GM19452 (cell line): ENCODE data around the gene DNAJC5.
"Not testable (repeated sequence)": the region's sequence is repeated elsewhere in the genome, so short reads cannot be mapped to it uniquely, and the experiment has no call there.

ENCODE experiments used
- ATAC-seq: cut with Tn5 transposase; IDR thresholded peaks from one replicate; pipeline ENCODE4 v1.9.1; 2021; ENCODE audit not compliant: unreplicated experiment

Gene DNAJC5

DNA sequence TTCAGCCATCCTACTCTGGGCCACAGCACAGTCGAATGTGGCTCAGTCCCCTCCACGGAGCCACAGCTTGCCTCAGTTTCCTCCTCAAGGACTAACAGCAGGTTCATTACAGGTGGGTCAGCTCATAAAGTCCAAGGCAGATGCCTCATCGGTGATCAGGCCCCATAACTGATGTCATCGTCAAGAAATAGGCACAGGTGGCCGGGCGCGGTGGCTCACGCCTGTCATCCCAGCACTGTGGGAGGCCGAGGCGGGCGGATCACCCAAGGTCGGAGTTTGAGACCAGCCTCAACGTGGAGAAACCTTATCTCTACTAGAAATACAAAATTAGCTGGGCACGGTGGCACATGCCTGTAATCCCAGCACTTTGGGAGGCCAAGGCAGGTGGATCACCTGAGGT lies 57.8 kb downstream of the DNAJC5 start:
- no peak for ATAC-seq

DNA sequence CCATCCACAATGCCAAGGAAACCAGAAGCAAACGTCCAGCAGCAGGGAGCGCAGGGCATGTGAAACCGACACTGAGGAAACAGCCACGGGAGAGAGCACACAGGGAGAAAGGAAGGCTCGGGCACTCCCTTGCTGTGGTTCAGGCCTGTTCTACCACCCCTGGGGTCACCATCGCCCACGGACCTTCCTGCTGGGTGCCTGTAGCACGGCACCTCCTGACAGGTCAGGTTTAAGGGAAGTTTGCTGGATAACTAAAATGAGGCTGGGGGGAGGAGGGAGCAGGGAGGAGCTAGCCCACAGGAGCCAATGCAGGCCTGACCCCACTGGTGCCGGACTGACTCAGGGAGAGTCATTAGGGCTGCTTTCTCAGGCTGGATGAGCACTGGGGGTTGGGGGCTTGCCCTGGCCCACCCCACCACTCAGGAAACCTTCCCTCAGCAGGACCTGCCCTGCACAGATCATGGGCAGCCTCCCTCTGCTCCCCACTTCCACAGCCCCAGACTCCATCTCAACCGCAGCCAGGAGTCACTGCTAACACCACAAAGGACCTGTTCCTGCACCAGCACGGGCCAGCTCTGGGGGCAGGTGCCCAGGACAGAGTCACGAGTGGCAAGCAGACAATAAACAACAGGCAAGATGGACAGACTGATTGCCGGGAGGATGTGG lies 59.0 kb downstream of the DNAJC5 start:
- ATAC-seq = no peak

DNA sequence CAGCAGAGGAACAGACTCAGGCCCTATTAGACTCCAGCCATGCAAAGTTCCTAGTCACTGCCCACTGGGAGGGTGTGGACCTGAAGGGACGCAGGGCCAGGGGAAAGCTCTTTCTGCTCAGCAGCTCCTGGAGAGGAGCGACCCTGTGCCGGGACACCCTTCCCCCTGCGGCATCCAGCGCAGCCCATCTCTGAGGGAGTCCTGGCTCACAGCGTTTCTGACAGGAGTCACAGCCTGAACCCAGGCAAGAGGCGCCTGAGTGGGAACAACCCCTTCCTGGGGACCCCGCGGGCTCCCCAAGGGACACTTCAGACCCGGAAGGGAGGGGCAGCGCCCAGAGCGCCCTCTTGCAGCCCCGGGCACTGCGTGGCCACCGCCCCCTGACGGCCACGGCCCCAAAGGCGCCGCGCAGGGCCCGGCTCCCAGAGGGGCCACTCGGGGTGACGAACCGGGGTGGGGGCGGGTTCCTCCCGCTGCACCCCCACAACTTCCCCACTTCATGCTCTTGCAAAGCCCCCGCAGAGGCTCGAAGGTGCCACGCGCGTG lies 60.4 kb downstream of the DNAJC5 start:
- ATAC-seq = no peak

DNA sequence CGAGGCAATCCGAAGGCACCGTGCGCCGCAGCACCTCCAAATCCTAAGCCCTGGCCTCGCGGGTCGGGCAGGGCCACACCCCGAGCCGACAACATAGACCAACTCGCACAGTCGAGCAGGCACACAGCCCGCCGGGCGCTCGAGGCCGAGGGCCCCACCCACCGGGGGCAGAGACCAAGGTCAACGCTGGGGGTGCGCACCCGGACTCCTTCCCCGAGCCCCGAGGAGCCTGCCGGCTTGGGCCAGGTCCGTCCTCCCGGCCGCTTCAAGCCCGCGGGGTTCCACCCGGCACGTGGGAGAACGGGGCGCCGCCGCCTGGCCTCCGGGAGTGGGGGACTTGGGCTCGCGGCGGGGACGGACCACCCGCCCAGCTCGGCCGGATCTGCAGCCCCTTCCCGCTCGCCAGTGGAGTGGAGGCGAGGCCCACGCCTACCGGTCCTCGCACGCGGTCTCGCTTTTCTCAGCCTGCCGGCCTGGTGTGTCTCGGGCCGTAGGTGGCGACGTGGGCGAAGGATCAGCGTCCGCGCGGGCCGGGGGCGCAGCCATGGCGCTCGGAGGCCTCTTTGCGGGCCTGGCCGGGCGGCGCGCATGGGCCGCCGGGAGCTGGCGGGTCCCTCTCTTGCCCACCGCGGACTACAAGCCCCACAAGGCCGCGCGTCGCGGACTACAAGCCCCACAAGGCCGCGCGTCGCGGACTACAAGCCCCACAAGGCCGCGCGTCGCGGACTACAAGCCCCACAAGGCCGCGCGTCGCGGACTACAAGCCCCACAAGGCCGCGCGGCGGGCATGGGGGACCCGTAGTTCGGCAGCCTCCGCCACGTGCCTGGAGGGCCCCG lies 61.1 kb downstream of the DNAJC5 start, which contains the start of gene UCKL1:
UCKL1 (minus strand) TSS at position 590 of the 837 bp plus-strand sequence; CDS start at position 546, 44 bp downstream.
- ATAC-seq = peak; percentile 66

DNA sequence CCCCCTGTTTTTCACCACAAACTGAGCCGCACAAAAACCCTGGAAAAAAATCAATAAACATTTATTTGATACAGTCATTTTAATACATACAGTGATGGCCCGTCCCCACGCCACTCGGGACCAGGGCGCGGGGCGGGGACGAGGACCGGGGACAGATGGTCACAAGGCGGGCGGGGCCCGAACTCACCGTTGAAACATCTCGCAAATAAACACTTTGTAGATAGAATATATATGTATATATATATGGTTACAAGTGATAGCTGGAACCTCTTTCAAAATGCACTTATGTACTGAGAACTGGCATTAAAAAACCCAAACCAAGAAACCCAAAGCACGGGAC lies 61.7 kb downstream of the DNAJC5 start:
- ATAC-seq = no peak

DNA sequence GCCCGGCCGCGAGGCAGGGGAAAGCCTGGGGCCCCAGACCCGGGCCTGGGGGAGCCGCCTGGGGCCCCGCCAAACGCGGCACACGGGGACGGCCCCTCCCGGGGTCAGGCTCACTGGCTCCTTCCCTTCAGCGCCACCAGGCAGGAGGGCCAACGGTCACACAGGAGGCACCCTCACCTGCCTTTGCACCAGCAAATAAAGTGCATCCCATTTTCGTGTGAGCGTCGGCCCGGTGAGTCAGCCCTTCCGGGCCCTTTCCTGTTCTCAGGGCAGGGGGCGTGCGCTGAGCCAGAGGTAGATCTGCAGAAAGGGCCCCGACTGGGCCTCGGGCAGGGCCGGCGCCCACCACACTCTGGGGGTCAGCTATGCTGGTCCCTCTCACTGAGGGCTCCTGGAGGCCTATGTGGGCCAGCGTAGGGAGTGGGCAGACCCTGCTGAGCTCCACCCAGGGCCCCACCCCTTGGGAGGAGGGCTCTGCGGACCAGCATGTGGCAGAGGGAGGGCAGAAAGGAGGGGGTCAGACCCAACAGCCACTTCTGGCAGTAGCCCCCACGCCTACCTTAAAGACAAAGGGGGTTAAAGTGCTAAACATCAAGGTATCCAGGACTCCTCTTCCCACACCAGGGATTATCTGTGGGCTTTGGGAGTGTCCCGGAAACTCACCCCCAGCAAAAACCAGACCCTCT lies 62.2 kb downstream of the DNAJC5 start:
- ATAC-seq = no peak

DNA sequence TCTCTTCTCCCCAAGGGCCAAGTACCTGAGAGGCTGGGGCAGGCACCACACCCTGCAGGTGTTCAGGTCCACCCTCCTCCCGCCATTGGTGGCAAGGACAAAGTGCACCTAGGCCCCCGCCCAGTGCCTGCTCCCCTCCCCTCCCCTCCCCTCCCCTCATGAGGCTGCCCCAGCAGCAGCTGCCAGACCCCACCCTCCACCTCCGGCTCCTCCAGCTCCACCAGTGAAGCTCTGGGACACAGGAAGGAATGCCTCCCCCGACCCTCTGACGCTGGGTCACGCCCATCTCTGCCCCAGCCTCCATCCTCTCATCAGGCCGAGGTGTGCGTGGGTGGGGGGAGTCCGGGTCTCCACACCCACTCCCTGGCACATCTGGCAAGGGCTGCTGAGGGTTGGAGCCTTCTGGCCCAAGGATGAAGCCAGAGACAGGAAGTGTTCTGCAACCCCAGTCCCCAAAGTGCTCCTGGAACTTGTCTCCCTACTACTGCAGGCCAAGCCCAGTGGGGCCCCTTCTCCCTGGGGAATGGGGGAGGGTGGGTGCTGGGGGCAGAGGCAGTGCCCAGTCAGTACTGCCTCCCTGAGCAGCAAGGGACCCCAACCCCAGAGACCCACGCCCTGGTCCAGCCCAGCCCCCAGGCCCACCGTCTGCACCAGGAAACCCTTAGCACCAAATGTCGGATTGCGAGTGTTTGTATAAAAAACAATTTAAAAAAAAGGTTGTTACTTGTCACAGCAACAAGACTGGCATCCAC lies 62.9 kb downstream of the DNAJC5 start:
- no peak for ATAC-seq

DNA sequence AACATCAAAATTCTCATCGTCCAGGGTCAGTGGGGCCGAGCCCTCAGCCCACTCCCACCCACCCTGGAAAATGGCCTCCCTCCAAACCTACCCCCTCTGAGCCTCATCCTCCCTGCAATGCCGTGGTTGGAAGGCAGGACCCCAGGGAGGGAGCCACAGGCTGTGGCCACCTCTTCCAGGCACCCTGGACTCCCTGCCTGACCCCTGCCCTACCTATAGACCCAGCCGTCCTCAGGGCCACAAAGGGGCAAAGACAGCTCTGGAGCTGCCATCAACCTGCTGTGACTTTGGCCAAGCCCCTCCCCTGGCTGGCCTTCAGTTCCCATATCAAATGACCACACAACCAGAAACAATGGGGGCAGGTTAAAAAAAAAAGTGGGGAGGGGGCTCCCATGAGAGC lies 63.5 kb downstream of the DNAJC5 start:
- no peak for ATAC-seq

DNA sequence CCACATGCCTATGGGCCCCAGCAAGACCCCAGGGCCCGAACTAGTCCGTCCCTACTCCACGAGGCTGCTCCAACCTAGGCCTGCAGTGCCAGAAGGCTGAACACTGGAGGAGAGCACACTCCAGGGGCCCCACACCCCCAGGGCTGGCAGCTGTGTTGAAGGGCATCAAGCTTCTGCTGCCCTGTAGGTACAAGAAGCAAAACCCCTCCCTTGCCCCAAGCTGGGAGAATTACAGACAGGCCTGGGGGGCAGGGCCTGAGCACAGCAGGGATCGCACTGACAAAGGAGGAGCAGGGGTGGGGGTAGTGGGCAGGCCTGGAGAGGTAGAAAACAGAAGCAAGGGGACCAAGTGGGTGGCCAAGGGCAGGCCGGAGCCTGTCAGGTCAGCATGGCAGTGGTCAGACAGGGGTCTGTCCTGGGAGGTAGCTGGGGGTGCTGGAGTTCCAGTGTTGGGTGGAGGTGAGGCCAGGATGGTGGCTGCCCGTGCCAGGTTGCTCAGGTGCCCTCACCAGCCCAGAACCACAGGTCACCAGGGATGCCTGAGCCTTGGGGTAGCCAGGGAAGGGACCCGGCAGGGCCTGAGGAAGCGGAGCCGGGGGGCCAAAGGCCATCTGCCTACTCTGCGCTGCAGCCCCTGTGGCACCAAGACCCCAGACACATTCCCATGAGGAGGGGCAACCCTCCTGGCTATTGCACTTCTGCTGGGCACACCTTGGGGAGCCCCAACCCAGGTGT lies 64.2 kb downstream of the DNAJC5 start:
- ATAC-seq = no peak

DNA sequence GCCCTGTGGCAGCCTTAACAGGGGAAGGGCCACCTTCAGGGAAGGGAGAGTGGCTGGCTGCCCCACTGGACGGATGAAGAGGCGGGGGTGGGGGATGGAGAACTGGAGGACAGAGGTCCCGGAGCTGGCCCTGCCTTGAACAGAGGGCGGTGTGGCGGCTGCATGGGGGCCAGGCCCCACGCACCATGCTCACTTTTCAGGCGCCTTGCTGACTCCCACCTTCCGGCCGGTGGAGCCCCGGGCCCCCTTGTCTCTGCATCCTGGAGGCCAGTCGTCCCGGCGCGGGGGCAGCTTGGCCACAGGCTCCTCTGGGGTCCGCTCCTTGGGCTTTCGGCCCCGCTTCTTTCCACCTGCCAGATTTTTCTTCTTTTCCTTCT lies 64.8 kb downstream of the DNAJC5 start:
- no peak for ATAC-seq

DNA sequence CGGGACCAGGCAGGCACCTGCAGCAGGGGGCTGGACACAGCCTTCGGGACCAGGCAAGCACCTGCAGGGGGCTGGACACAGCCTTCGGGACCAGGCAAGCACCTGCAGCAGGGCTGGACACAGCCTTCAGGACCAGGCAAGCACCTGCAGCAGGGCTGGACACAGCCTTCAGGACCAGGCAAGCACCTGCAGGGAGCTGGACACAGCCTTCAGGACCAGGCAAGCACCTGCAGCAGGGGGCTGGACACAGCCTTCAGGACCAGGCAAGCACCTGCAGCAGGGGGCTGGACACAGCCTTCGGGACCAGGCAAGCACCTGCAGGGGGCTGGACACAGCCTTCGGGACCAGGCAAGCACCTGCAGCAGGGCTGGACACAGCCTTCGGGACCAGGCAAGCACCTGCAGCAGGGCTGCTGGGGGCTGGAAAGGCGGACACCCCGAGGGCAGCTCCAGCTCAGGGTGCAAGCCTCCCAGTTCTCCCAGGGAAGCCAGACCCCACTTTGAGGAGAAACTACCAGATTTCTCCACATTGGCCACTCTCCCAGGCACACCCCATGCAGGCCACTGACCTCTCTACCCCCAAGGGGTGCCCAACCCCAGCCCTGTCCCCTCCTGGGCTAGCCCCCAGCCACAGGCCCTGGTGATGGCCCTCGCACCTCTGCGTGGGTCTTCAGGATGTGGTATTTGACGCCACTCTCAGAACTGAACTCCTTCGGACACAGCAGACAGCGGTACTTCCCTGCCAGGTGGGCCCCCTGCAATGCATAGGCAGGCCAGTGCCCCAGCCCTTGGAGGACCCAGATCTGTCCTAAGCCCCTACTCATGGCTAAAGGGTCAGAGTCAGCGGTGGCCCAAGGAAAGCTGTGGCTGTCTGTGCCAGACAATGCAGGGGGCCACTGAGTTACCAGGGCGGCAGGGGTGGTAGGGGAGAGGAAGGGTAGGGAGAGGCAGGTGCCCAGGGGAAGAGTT lies 66.0 kb downstream of the DNAJC5 start:
- ATAC-seq = not testable (repeated sequence)

DNA sequence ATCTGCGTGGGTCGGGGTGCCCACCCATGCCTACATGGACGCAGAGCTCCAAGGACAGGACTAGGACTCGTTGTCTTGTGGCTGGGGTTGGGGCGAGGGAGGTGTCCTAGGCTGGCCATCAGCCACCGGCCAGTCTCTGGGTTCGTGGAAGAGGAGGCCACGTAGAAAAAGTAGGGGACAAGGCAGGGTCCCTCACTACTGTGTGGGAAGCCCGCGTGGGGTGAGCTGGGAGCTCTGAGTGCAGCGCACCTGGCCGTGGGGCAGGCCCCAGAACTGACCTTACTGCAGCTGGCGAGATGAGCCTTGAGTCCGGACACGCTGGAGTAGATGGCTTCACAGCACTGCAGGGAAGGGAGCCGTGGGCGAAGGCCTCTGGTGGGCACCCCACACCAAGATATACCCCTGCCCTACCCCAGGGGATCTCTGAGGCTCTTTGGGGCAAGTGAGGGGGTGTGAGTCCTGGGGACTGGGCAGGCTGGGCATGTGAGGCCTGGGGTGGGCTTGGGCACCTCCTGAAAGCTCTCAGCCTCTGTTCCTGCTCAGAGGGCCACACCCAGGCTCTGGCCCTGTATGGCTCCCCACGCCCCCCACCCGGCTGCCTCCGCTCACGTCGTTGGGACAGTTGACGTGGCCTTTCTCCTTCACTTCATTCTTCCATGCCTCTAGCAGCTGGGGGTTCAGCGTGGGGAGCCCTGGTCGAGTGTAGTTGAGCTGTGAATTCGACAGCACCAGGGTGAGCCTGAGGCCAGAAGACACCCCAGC lies 66.9 kb downstream of the DNAJC5 start:
- ATAC-seq = no peak

DNA sequence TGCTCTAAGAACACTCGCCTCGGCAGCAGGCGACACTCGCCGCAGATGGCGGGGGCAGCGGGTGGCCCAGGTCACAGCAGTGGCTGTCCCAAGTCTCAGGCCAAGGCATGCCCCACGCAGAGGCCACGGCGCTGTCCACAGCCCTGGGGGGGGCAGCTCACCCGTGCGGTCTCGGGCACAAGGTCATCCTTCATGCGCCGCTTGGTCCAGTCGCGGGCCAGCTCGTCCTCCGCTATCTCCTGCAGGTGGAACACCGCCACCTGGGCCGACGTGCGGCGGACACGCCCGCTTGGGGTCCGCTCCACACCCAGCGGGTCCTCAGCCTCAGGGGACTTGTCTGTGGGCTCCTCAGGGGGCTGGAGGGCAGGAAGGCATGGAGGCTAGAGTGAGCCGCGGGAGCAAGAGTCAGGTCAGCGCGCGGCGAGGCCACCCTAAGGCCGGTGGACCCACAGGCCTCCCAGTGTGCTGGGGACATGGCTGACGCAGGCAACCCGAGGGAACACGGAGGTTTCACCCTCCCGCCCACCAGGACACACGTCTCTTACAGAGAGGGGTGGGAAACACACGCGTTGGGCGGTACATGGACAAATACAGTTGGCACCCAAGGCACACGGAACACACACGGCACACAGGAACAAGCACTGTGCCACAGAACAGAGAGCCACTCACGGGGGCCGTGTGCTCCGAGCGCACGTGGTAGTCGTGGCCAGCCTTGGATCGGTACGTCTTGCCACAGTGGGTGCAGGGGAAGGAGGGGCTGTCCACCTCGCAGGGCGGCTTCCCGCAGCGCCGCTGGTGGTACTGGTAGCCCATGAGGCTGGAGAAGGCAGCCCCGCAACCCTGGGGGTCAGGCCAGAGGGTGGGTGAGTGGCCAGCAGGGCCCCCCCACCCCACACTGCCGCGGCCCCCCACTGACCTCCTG lies 67.8 kb downstream of the DNAJC5 start:
- no peak for ATAC-seq

DNA sequence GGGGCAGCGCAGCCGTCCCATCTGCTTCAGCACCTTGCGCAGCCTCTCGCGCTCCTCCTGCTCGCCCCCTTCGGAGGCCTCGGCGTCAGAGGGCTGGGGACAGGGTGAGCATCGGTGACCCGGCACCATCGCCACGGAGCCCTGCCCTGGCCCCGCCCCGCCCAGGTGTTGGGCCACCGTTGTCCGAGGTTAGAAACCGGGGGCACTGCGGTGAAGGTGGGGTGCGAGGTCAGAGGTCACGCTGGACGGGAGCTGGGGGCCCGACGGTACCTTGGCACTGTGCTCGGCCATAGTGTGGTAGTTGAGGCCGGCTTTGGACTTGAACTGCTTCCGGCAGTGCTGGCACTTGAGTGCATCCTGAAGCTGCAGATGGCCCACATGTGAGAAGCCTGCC lies 68.4 kb downstream of the DNAJC5 start:
- ATAC-seq = no peak

DNA sequence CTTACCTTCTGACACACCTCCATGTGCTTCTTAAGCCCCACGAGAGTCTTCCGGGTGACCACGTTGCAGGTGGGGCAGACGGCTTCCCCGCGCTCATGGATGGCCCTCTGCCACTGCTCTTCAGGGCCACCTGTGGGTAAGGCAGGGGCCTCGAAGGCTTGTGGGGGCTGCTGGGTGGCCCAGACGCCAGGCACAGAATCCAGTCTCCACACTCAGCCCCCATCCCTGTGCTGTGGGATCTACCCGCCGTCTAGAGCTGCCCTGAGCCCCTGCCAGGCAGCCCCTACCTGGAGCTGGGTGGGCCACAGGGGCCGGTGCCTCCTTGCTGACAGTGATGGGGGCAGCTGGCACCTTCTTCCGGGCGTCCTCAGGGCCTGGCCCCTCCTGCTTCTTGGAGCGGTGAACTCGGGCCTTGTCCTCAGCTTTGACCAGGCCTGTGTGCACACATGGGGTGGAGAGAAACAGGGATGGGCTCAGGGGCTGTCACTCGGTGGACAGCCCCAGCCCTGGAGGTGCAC lies 68.9 kb downstream of the DNAJC5 start:
- ATAC-seq = no peak

DNA sequence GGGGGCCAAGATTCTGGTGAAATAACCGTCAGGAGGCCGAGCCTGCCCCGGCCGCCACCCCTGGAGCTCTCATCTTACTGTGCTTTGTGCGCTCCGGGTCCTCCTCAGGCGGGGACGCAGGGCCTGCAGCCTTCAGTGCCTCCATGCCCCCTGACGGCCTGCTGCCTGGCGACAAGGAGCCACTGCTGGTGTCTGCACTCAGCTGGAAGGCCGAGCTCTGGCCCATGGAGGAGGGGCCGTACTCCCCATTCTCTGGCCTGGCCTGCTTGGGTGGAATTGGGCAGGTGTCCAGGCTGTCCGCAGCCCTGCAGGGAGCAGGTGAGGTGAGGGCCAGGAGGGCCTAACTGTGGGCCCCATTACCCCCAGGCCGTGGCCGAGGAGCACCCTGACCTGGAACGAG lies 69.5 kb downstream of the DNAJC5 start:
- no peak for ATAC-seq
